Measurements from ENCODE around the gene RNF225. TPM values are rescaled to one million over a fixed set of nuclear protein-coding genes. Genes with fewer than 3 reads are reported as not detected.

Gene RNF225
- total and polyA plus RNA-seq, 10 of the 15 experiments (the other 5 are each of a cell fraction or from before 2014, with no cell fraction given): 0.27 to 0.28 TPM; not detected in 8

DNA sequence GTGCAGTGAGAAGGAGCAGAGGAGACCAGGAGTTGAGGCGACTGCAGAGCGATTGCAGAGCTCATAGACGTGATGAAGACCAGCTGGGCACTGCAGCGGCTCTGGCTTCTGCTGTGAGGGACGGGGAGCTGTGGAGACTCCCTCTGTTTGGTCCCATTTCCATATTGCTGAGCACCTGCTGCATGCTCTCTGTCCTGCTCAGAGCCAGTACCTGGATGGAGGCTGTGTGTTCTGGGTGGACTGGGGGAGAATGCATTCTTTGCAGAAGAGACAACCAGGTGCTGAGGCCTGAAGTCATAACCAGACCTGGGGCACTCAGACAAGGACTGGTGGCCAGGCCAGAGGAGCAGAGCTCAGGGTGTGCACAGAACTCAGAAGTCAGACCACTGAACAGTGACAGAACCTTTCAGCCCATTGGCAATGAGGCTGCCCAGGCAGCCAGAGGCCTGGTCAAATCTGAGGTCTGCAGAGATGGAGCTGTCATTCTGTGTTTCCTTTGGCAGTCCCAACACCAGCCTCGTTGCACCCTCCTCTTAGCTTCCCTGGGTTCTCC lies 40.9 kb upstream of the RNF225 start (continued):
- TF ChIP-seq SMAD5 (IDR thresholded peaks at IDR 0.05; ENCODE audit: low read depth): no peak
- TF ChIP-seq, protein P1, sequence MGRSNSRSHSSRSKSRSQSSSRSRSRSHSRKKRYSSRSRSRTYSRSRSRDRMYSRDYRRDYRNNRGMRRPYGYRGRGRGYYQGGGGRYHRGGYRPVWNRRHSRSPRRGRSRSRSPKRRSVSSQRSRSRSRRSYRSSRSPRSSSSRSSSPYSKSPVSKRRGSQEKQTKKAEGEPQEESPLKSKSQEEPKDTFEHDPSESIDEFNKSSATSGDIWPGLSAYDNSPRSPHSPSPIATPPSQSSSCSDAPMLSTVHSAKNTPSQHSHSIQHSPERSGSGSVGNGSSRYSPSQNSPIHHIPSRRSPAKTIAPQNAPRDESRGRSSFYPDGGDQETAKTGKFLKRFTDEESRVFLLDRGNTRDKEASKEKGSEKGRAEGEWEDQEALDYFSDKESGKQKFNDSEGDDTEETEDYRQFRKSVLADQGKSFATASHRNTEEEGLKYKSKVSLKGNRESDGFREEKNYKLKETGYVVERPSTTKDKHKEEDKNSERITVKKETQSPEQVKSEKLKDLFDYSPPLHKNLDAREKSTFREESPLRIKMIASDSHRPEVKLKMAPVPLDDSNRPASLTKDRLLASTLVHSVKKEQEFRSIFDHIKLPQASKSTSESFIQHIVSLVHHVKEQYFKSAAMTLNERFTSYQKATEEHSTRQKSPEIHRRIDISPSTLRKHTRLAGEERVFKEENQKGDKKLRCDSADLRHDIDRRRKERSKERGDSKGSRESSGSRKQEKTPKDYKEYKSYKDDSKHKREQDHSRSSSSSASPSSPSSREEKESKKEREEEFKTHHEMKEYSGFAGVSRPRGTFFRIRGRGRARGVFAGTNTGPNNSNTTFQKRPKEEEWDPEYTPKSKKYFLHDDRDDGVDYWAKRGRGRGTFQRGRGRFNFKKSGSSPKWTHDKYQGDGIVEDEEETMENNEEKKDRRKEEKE (IDR thresholded peaks at IDR 0.05): no peak
- TF ChIP-seq SMC3 (IDR thresholded peaks at IDR 0.05; ENCODE audit: borderline replicate concordance, low read length): no peak
- no peak for TF ChIP-seq TARDBP (IDR thresholded peaks at IDR 0.05; ENCODE audit: borderline replicate concordance)
- TF ChIP-seq TCF3 (IDR thresholded peaks at IDR 0.05; ENCODE audit: borderline replicate concordance, insufficient read depth, low read depth, low read length): no peak
- no peak for TF ChIP-seq ZBTB40 (IDR thresholded peaks at IDR 0.05; ENCODE audit: borderline replicate concordance)
